Keratinocyte (primary cell): Measurements from ENCODE around the gene OR9A2. TPM values are rescaled to one million over a fixed set of nuclear protein-coding genes. Genes with fewer than 3 reads are reported as not detected.
"Not testable (repeated sequence)": the region's sequence is repeated elsewhere in the genome, so short reads cannot be mapped to it uniquely, and the experiment has no call there.

Experiments
- DNase-seq: peaks from one replicate; pipeline ENCODE4 v3.0.0-alpha.2; 2011; ENCODE audit warnings: low read depth, missing footprints, low spot score
- FAIRE-seq: peaks from 2 replicates; lab custom pipeline; 2011; peaks lifted over from hg19 to GRCh38; lab: Jason Lieb, UNC
- H2AFZ ChIP-seq: 2 replicates; pipeline ENCODE4 v1.6.0; 2012; ENCODE audit warnings: low read length, control low read depth, inconsistent platforms; ENCODE audit not compliant: control insufficient read depth
- H3K27ac ChIP-seq: 2 replicates; pipeline ENCODE4 v1.5.1; 2011; ENCODE audit warnings: low read length; ENCODE audit not compliant: control insufficient read depth, insufficient read depth
- H3K27me3 ChIP-seq: 3 replicates; pipeline ENCODE4 v1.6.0; 2011; ENCODE audit warnings: low read length; ENCODE audit not compliant: control insufficient read depth, insufficient read depth; ENCODE audit errors: extremely low read depth
- H3K36me3 ChIP-seq, 2 experiments: 2 replicates in 1 of 2; 3 replicates in 1 of 2; pipeline ENCODE4 v1.5.1; 2011; ENCODE audit warnings: low read length in 2 of 2, mild to moderate bottlenecking in 1 of 2; ENCODE audit not compliant: control insufficient read depth in 2 of 2, insufficient read depth in 2 of 2; ENCODE audit errors: extremely low read depth in 1 of 2
- H3K4me1 ChIP-seq: 3 replicates; pipeline ENCODE4 v1.5.1; 2011; ENCODE audit warnings: low read length; ENCODE audit not compliant: control insufficient read depth, insufficient read depth; ENCODE audit errors: extremely low read depth
- H3K4me2 ChIP-seq: 3 replicates; pipeline ENCODE4 v1.6.0; 2011; ENCODE audit warnings: low read depth, low read length; ENCODE audit not compliant: control insufficient read depth, insufficient read depth; ENCODE audit errors: extremely low read depth
- H3K4me3 ChIP-seq, 3 experiments: fragments of 200-600 bp in 1 of 3; sonication (generic) in 1 of 3; 2 replicates in 2 of 3; 3 replicates in 1 of 3; pipeline ENCODE4 v1.5.1; 2011 to 2016; ENCODE audit warnings: low read length in 3 of 3, mild to moderate bottlenecking in 3 of 3, control low read depth in 2 of 3, inconsistent platforms in 1 of 3, low read depth in 1 of 3, mixed read lengths in 1 of 3, mixed run types in 1 of 3, moderate library complexity in 1 of 3; ENCODE audit not compliant: control insufficient read depth in 2 of 3, insufficient read depth in 2 of 3; ENCODE audit errors: extremely low read depth in 1 of 3
- H3K79me2 ChIP-seq: 2 replicates; pipeline ENCODE4 v1.6.0; 2012; ENCODE audit warnings: low read length; ENCODE audit not compliant: control insufficient read depth, insufficient read depth
- H3K9ac ChIP-seq: 3 replicates; pipeline ENCODE4 v1.6.0; 2011; ENCODE audit warnings: low read length; ENCODE audit not compliant: control insufficient read depth, insufficient read depth; ENCODE audit errors: extremely low read depth
- H3K9me1 ChIP-seq: 3 replicates; pipeline ENCODE4 v1.6.0; 2011; ENCODE audit warnings: low read length; ENCODE audit not compliant: control insufficient read depth, insufficient read depth; ENCODE audit errors: extremely low read depth
- H3K9me3 ChIP-seq: 2 replicates; pipeline ENCODE4 v1.5.1; 2012; ENCODE audit warnings: low read depth, low read length; ENCODE audit not compliant: control insufficient read depth
- H4K20me1 ChIP-seq: 3 replicates; pipeline ENCODE4 v1.6.0; 2011; ENCODE audit warnings: low read length; ENCODE audit not compliant: control insufficient read depth, insufficient read depth; ENCODE audit errors: extremely low read depth
- CTCF ChIP-seq, 3 experiments: IDR thresholded peaks in 1 of 3; conservative IDR thresholded peaks in 1 of 3; optimal IDR thresholded peaks in 1 of 3; 2 replicates in 2 of 3; 3 replicates in 1 of 3; pipeline versions ENCODE3 to v1.5.1; 2011; ENCODE audit warnings: low read length in 3 of 3, mild to moderate bottlenecking in 3 of 3, moderate library complexity in 2 of 3, control low read depth in 1 of 3, inconsistent platforms in 1 of 3; ENCODE audit not compliant: insufficient read depth in 2 of 3; ENCODE audit errors: extremely low read depth in 1 of 3
- EZH2 ChIP-seq: IDR thresholded peaks from one replicate; pipeline ENCODE4 v1.6.1; 2012; ENCODE audit warnings: inconsistent platforms, mild to moderate bottlenecking, low read length, moderate library complexity
- dilution Hi-C: fragments of 300-500 bp; cut with MboI; formaldehyde crosslinking; loops from one replicate; pipeline ENCODE4 v1.7.0; 2020; ENCODE audit warnings: low sequenced_read_pairs; ENCODE audit not compliant: extremely low pct_ligation_motif_present
- polyA plus RNA-seq, 5 experiments: library from polyadenylated mRNA; depleted of rRNA in 3 of 5; stranded (reverse) in 3 of 5; stranded (forward) in 1 of 5; unstranded in 1 of 5; fragments of >200 nt; gene quantifications; 1 replicate in 1 of 5; 2 replicates in 3 of 5; 3 replicates in 1 of 5; pipeline versions ENCODE4 v1.2.1 to v1.2.3, GENCODE V29; 2011 to 2012; ENCODE audit warnings: missing spikeins in 2 of 5, low read depth in 1 of 5, low replicate concordance in 1 of 5

The OR9A2 gene
- polyA plus RNA-seq, 1 donor (not counting 4 experiments of a cell fraction or from before 2014, with no cell fraction given), result not detected

GRCh38 chr7:142983825-142984224 lies 43.1 kb downstream of the OR9A2 start:
- no peaks in the 10 kb centered on the region for H3K9me3 ChIP-seq
- H3K4me2 ChIP-seq, result no peak overlapping the region
- no peak for FAIRE-seq

GRCh38 chr7:142978402-142978801 lies 48.5 kb downstream of the OR9A2 start:
- H2AFZ ChIP-seq, H3K9me1 ChIP-seq, H3K79me2 ChIP-seq, H3K4me1 ChIP-seq, H3K9ac ChIP-seq, H3K36me3 ChIP-seq, DNase-seq, H3K27me3 ChIP-seq, H4K20me1 ChIP-seq, FAIRE-seq, H3K4me2 ChIP-seq, H3K4me3 ChIP-seq, dilution Hi-C loops, H3K9me3 ChIP-seq, H3K27ac ChIP-seq: not testable (repeated sequence)

More at GRCh38 chr7:142983825-142984224, 43.1 kb downstream of the OR9A2 start:
- H3K36me3 ChIP-seq, result no peaks in the 10 kb centered on the region
- no peak for TF ChIP-seq CTCF (optimal IDR thresholded peaks at IDR 0.05 in 1 of 3, IDR thresholded peaks at IDR 0.05 in 1 of 3, conservative IDR thresholded peaks at IDR 0.05 in 1 of 3; ENCODE audit: extremely low read depth in 1 of 3, insufficient read depth in 2 of 3, low read length in 3 of 3)
- TF ChIP-seq EZH2, result no peak
- dilution Hi-C loops, result no loop called here
- no peak overlapping the region for H3K4me3 ChIP-seq
- H2AFZ ChIP-seq, result no peak overlapping the region
- no peak overlapping the region for H3K9ac ChIP-seq
- H3K9me1 ChIP-seq, result no peaks in the 10 kb centered on the region
- H3K4me1 ChIP-seq, result no peaks in the 10 kb centered on the region
- no peaks in the 10 kb centered on the region for H3K79me2 ChIP-seq
- H3K27ac ChIP-seq, result no peak overlapping the region
- no peaks in the 10 kb centered on the region for H3K27me3 ChIP-seq
- no peak for DNase-seq
- H4K20me1 ChIP-seq, result no peaks in the 10 kb centered on the region

Other genes with a start within 250 kb of the OR9A2 start
- 0.59 to 3.0 TPM (median 1.9 TPM) in 3 replicates for gene EPHB6, start 172.1 kb downstream of the OR9A2 start, polyA plus RNA-seq
- 0.63 to 1.8 TPM (median 1.5 TPM) in 3 replicates for gene TRPV6, start 141.4 kb downstream of the OR9A2 start, polyA plus RNA-seq
- gene TRPV5, start 93.4 kb downstream of the OR9A2 start, polyA plus RNA-seq, result not detected in 3 replicates
- gene LLCFC1, start 87.6 kb downstream of the OR9A2 start, polyA plus RNA-seq, result not detected in 3 replicates
- 0.09 TPM in 1 of 3 replicates, not detected in the others for gene KEL, start 64.8 kb downstream of the OR9A2 start, polyA plus RNA-seq
- not detected in 3 replicates for gene OR6V1, start 25.2 kb upstream of the OR9A2 start, polyA plus RNA-seq
- not detected in 3 replicates for gene PIP, start 104.9 kb upstream of the OR9A2 start, polyA plus RNA-seq
- gene TAS2R39, start 156.3 kb upstream of the OR9A2 start, polyA plus RNA-seq, result not detected in 3 replicates
- gene TAS2R40, start 194.9 kb upstream of the OR9A2 start, polyA plus RNA-seq, result not detected in 3 replicates
- 133 to 171 TPM (median 157 TPM) in 3 replicates for gene GSTK1, start 236.3 kb upstream of the OR9A2 start, polyA plus RNA-seq